ENCODE data around the gene CEL. TPM values are rescaled to one million over a fixed set of nuclear protein-coding genes. Genes with fewer than 3 reads are reported as not detected.

Gene CEL
- total RNA-seq, 2 experiments from 2014 or later: 0.16 to 0.39 TPM

DNA sequence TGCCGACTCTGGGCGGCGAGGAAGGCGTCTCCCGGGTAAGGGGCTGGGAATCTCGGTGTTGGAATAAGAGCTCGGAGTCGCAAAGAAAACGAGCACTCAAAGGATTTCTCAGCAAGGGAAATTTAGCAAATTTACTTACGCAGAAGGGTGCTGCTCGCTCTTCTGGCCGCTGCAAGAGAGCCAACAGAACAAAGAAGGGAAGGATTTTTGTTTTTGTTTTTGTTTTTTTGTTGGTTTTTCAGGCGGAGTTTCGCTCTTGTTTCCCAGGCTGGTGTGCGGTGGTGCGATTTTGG, 30.7 kb upstream of the CEL start:
- peaks cover 51% of the 10 kb centered on the region for H3K4me1 Mint-ChIP-seq (ENCODE audit: low read depth)
- Histone ChIP-seq H3K27me3 (ENCODE audit: control insufficient read depth in 1 of 2, insufficient read depth in 2 of 2, low read length in 2 of 2) (no peaks in the 10 kb centered on the region), H3K9me3 (ENCODE audit: control insufficient read depth in 1 of 2, insufficient read depth in 1 of 2, low read length in 2 of 2) (no peaks in the 10 kb centered on the region), H3K27ac (ENCODE audit: low read depth in 1 of 2, low read length in 2 of 2) (peak overlapping the region; percentile 67 to 83), H3K36me3 (ENCODE audit: insufficient read depth, low read length) (peaks cover 2% of the 10 kb centered on the region), H3K4me1 (ENCODE audit: insufficient read depth, low read length) (peaks cover 31% of the 10 kb centered on the region), H3K4me3 (ENCODE audit: low read length) (peak overlapping the region; percentile 93)
- H3K27ac Mint-ChIP-seq: peak overlapping the region; percentile 89
- H3K27me3 Mint-ChIP-seq: no peaks in the 10 kb centered on the region
- peaks cover 11% of the 10 kb centered on the region for H3K36me3 Mint-ChIP-seq (ENCODE audit: low read depth)
- ATAC-seq (ENCODE audit: poor library complexity) (no peak), DNase-seq (no peak)
- TF ChIP-seq, protein P1, sequence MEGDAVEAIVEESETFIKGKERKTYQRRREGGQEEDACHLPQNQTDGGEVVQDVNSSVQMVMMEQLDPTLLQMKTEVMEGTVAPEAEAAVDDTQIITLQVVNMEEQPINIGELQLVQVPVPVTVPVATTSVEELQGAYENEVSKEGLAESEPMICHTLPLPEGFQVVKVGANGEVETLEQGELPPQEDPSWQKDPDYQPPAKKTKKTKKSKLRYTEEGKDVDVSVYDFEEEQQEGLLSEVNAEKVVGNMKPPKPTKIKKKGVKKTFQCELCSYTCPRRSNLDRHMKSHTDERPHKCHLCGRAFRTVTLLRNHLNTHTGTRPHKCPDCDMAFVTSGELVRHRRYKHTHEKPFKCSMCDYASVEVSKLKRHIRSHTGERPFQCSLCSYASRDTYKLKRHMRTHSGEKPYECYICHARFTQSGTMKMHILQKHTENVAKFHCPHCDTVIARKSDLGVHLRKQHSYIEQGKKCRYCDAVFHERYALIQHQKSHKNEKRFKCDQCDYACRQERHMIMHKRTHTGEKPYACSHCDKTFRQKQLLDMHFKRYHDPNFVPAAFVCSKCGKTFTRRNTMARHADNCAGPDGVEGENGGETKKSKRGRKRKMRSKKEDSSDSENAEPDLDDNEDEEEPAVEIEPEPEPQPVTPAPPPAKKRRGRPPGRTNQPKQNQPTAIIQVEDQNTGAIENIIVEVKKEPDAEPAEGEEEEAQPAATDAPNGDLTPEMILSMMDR (IDR thresholded peaks at IDR 0.05): no peak
- no peaks in the 10 kb centered on the region for H3K9me3 Mint-ChIP-seq
- peak overlapping the region; percentile 99 for H3K4me3 Mint-ChIP-seq
- POLR2A ChIA-PET: interaction anchor here (0.6 to 2.1 kb wide), 18 partner anchors 9 to 951 kb away, joined by 3 to 31 read pairs (median 6); partner anchors contain the start of genes CACFD1, MED22, MED27 and RPL7A
- CTCF ChIA-PET: interaction anchor here (0.5 to 3.2 kb wide), 5 partner anchors 9 to 272 kb away, joined by 3 to 34 read pairs (median 4); no protein-coding TSS in a partner anchor
- intact Hi-C loops (cut with DNase I, micrococcal nuclease): loop anchor here in 1 of 2 experiments (2.0 to 5.0 kb wide), 4 partner anchors 154 to 386 kb away; partner anchors contain the start of genes AK8, MED22, RPL7A and SPACA9

DNA sequence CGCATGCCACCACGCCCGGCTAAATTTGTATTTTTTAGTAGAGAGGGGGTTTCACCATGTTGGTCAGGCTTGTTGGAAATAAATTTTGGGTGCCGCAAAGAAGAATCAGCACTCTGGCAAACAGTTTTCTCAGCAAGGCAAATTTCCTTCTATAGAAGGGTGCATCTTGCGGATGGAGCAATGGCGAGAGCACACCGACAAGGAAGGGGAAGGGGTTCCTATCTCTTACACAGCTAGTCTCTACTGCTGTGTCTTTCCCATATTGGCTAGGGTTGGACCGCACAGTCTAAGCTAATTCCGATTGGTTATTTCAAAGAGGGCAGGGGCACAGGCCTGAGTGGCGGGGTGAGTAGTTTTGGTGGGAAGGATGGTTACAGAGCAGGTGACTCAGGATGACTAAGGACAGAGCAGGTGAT, 30.3 kb upstream of the CEL start:
- H3K4me3 ChIP-seq (ENCODE audit: low read length): peak overlapping the region; percentile 93
- DNase-seq: no peak
- ChIA-PET POLR2A (interaction anchor here (0.6 to 2.1 kb wide), 18 partner anchors 9 to 952 kb away, joined by 3 to 31 read pairs (median 5); partner anchors contain the start of genes CACFD1, MED22, MED27 and RPL7A), CTCF (interaction anchor here (1.2 to 3.2 kb wide), 4 partner anchors 9 to 155 kb away, joined by 3 to 34 read pairs (median 4); no protein-coding TSS in a partner anchor)
- Mint-ChIP-seq H3K27me3 (no peaks in the 10 kb centered on the region), H3K4me1 (ENCODE audit: low read depth) (peaks cover 55% of the 10 kb centered on the region), H3K36me3 (ENCODE audit: low read depth) (peaks cover 11% of the 10 kb centered on the region), H3K27ac (peak overlapping the region; percentile 89), H3K9me3 (no peaks in the 10 kb centered on the region), H3K4me3 (peak overlapping the region; percentile 99)
- H3K36me3 ChIP-seq (ENCODE audit: insufficient read depth, low read length): peaks cover 5% of the 10 kb centered on the region
- H3K27me3 ChIP-seq (ENCODE audit: control insufficient read depth in 1 of 2, insufficient read depth in 2 of 2, low read length in 2 of 2): no peaks in the 10 kb centered on the region
- ATAC-seq (ENCODE audit: poor library complexity): no peak
- intact Hi-C loops (cut with DNase I, micrococcal nuclease): loop anchor here in 1 of 2 experiments (2.0 to 5.0 kb wide), 4 partner anchors 154 to 385 kb away; partner anchors contain the start of genes AK8, MED22, RPL7A and SPACA9
- H3K4me1 ChIP-seq (ENCODE audit: insufficient read depth, low read length): peaks cover 31% of the 10 kb centered on the region
- no peaks in the 10 kb centered on the region for H3K9me3 ChIP-seq (ENCODE audit: control insufficient read depth in 1 of 2, insufficient read depth in 1 of 2, low read length in 2 of 2)
- peak overlapping the region in 1 of 2 donors; percentile 83 for H3K27ac ChIP-seq (ENCODE audit: low read depth in 1 of 2, low read length in 2 of 2)
- TF ChIP-seq, protein P1 (IDR thresholded peaks at IDR 0.05): no peak

DNA sequence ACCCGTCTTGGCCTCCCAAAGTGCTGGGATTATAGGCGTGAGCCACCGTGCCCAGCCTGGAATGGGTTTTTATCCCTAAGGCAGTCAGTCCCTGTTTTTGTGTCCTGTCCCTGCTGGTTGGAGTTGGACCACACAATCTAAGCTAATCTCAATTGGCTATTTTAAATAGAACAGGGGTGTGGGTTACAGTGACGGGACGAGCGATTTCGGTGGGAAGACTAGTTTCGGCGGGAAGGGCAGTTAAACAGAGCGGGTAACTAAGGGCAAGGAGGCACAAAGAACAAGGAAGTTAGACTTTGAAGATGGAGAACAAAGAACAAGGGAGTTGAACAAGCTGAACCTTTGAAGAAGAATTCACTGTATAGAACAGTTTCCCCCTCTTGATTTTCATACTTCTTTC, 29.6 kb upstream of the CEL start:
- DNase-seq (no peak), ATAC-seq (ENCODE audit: poor library complexity) (no peak)
- Histone ChIP-seq H3K4me1 (ENCODE audit: insufficient read depth, low read length) (peaks cover 31% of the 10 kb centered on the region), H3K4me3 (ENCODE audit: low read length) (peak overlapping the region; percentile 93), H3K36me3 (ENCODE audit: insufficient read depth, low read length) (peaks cover 8% of the 10 kb centered on the region), H3K27me3 (ENCODE audit: control insufficient read depth in 1 of 2, insufficient read depth in 2 of 2, low read length in 2 of 2) (no peaks in the 10 kb centered on the region), H3K27ac (ENCODE audit: low read depth in 1 of 2, low read length in 2 of 2) (no peak overlapping the region), H3K9me3 (ENCODE audit: control insufficient read depth in 1 of 2, insufficient read depth in 1 of 2, low read length in 2 of 2) (no peaks in the 10 kb centered on the region)
- ChIA-PET POLR2A (interaction anchor here (1.0 to 1.4 kb wide), 2 partner anchors 70 to 117 kb away, joined by 3 read pairs; no protein-coding TSS in a partner anchor), CTCF (interaction anchor here (1.0 to 3.2 kb wide), 4 partner anchors 10 to 116 kb away, joined by 3 to 34 read pairs (median 4); no protein-coding TSS in a partner anchor)
- Mint-ChIP-seq H3K4me3 (peak overlapping the region; percentile 99), H3K27me3 (no peaks in the 10 kb centered on the region), H3K9me3 (no peaks in the 10 kb centered on the region), H3K27ac (peak overlapping the region; percentile 89), H3K36me3 (ENCODE audit: low read depth) (peaks cover 17% of the 10 kb centered on the region), H3K4me1 (ENCODE audit: low read depth) (peaks cover 61% of the 10 kb centered on the region)
- TF ChIP-seq, protein P1 (IDR thresholded peaks at IDR 0.05): no peak
- intact Hi-C loops (cut with DNase I, micrococcal nuclease): loop anchor here in 1 of 2 experiments (5.0 kb wide), 3 partner anchors 155 to 315 kb away; partner anchors contain the start of genes AK8, MED22, RPL7A and SPACA9

Data from CD4-positive, alpha-beta T cell (primary cell).